K562 (cell line): Measurements from ENCODE around the gene ZNF554. TPM values are rescaled to one million over a fixed set of nuclear protein-coding genes. Genes with fewer than 3 reads are reported as not detected.

Experiments used
- CBX8 ChIP-seq: fragments of 200-600 bp; sonication (generic); IDR thresholded peaks from 2 replicates; pipeline ENCODE4 v1.6.1; 2012; ENCODE audit warnings: borderline replicate concordance, mixed run types, low read depth, mild to moderate bottlenecking, moderate library complexity, mixed read lengths, low read length, control low read depth, inconsistent platforms; ENCODE audit not compliant: poor library complexity, severe bottlenecking; ENCODE audit errors: extremely low read depth
- CSDE1 ChIP-seq, 2 experiments: fragments of 450-650 bp; IDR thresholded peaks; 2 replicates each; pipeline ENCODE4 v1.6.1; 2016; ENCODE audit warnings: mild to moderate bottlenecking in 1 of 2
- DDX20 ChIP-seq: fragments of 450-650 bp; IDR thresholded peaks from 2 replicates; pipeline ENCODE4 v1.6.1; 2016; ENCODE audit warnings: missing genetic modification characterization, low read depth, mild to moderate bottlenecking, missing compliant biosample characterization, moderate library complexity
- GATA2 ChIP-seq: sonication (generic); formaldehyde crosslinking; IDR thresholded peaks from 2 replicates; pipeline ENCODE4 v1.4.0; 2020; ENCODE audit warnings: mild to moderate bottlenecking, missing genetic modification reagents
- JUND ChIP-seq, 2 experiments: IDR thresholded peaks; 2 replicates in 1 of 2; 3 replicates in 1 of 2; pipeline ENCODE4 v1.6.1; 2011; ENCODE audit warnings: borderline replicate concordance in 2 of 2, low read depth in 2 of 2, low read length in 2 of 2, improper control_type of control experiment in 1 of 2, missing biosample characterization in 1 of 2, missing genetic modification characterization in 1 of 2, missing genetic modification reagents in 1 of 2
- MAFG ChIP-seq: fragments of 450-650 bp; conservative IDR thresholded peaks from 2 replicates; pipeline ENCODE4 v1.6.1; 2016; ENCODE audit warnings: missing genetic modification characterization, missing compliant biosample characterization
- NCOR1 ChIP-seq: fragments of 450-650 bp; IDR thresholded peaks from 2 replicates; pipeline ENCODE4 v1.6.1; 2016; ENCODE audit warnings: mild to moderate bottlenecking, moderate library complexity
- NR2C2 ChIP-seq, 2 experiments: fragments of 200-800 bp in 1 of 2; sonication (Bioruptor generic) in 1 of 2; sonication (generic) in 1 of 2; formaldehyde crosslinking in 1 of 2; IDR thresholded peaks; 2 replicates each; pipeline versions ENCODE4 v1.6.1 to v1.8.0; 2016 to 2022; ENCODE audit warnings: mild to moderate bottlenecking in 1 of 2, missing compliant biosample characterization in 1 of 2, missing genetic modification characterization in 1 of 2, missing genetic modification reagents in 1 of 2
- SMARCC2 ChIP-seq: fragments of 450-650 bp; IDR thresholded peaks from 2 replicates; pipeline ENCODE4 v1.6.1; 2017; ENCODE audit warnings: antibody characterized with exemption, moderate library complexity, mild to moderate bottlenecking, low read depth
- ZNF589 ChIP-seq: fragments of 200-800 bp; sonication (Bioruptor generic); IDR thresholded peaks from 2 replicates; pipeline ENCODE4 v1.6.1; 2016; ENCODE audit warnings: low read depth, missing genetic modification characterization, missing compliant biosample characterization
- ZNF699 ChIP-seq: fragments of 250-450 bp; sonication (Bioruptor Pico); IDR thresholded peaks from 2 replicates; pipeline ENCODE4 v1.8.0; 2021; ENCODE audit warnings: mild to moderate bottlenecking, moderate library complexity; ENCODE audit not compliant: insufficient replicate concordance
- polyA plus RNA-seq, 8 experiments: library from polyadenylated mRNA; depleted of rRNA in 4 of 8; stranded (reverse) in 5 of 8; unstranded in 3 of 8; fragments of >200 nt; fragmentation: Nextera tagmentation in 2 of 8; fragmentation: Illumina TruSeq in 1 of 8; extraction: Ambion mirVana in 2 of 8; extraction: Trizol in 1 of 8; gene quantifications; 2 replicates each; pipeline versions ENCODE4 v1.2.1 to v1.2.3, GENCODE V29; 2011 to 2014; ENCODE audit warnings: inconsistent platforms in 1 of 8, missing spikeins in 1 of 8
- total RNA-seq, 7 experiments: library from RNA; depleted of rRNA in 6 of 7; stranded (reverse); fragments of >200 nt in 6 of 7; fragmentation: Illumina TruSeq in 2 of 7; extraction: Trizol in 2 of 7; gene quantifications; 2 replicates each; pipeline versions ENCODE4 v1.2.1 to v1.2.3, GENCODE V29; 2011 to 2021; ENCODE audit warnings: low replicate concordance in 1 of 7
- TF ChIP-seq, protein P1 (sequence below): sonication (generic); formaldehyde crosslinking; IDR thresholded peaks from 2 replicates; pipeline ENCODE4 v1.8.0; 2022; ENCODE audit warnings: missing genetic modification reagents, mild to moderate bottlenecking, borderline replicate concordance
- TF ChIP-seq, protein P2 (sequence below): fragments of 250-450 bp; sonication (Bioruptor Pico); IDR thresholded peaks from 2 replicates; pipeline ENCODE4 v1.8.0; 2022; ENCODE audit warnings: moderate library complexity, mild to moderate bottlenecking, inconsistent platforms
- TF ChIP-seq, protein P3 (sequence below): fragments of 450-650 bp; IDR thresholded peaks from 2 replicates; pipeline ENCODE4 v1.6.1; 2016; ENCODE audit warnings: borderline replicate concordance
- TF ChIP-seq, protein P4 (sequence below): fragments of 450-650 bp; IDR thresholded peaks from 2 replicates; pipeline ENCODE4 v1.6.1; 2016; ENCODE audit warnings: missing biosample characterization, missing genetic modification characterization

ZNF554 gene
- total and polyA plus RNA-seq, 9 of the 15 experiments (the other 6 are each of a cell fraction or from before 2014, with no cell fraction given) = 0.07 to 1.8 (median 1.1) TPM

DNA sequence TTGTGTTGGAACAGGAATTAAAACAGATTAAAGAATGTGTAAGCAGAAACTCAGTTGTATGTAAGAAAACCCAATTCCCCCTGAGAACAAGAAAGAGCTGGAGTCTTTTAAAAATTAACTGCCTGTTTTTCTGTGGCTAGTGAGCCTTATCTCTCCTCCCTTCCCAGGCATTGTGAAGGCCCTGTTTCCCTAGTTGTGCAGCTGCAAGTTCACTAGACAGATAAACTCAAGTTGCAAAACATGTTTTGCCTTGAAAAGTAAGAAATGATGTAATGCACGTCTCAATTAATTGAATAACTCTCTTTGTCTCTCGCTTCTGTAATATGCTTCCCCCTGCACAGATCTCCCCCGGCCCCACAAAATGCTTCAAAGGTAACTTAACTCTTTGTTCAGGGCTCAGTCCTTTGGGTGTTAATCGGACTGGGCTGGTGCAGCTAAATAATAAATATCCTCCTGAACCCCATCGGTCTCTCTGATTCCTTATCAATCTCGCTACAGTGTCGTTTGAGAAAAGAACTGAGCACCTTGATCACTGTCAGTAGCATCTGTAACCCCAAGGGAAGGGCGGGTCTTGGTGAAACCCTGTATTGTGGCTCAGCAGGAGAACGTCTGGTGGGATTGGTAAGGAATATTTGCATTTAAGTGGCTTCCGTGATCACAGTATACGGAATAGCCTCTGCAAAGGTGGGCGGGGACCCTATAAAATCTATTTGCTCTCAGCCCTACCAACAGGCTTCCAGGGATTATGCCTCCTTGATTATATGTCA, 45.8 kb downstream of the ZNF554 start (continued):
- TF ChIP-seq, protein P1, sequence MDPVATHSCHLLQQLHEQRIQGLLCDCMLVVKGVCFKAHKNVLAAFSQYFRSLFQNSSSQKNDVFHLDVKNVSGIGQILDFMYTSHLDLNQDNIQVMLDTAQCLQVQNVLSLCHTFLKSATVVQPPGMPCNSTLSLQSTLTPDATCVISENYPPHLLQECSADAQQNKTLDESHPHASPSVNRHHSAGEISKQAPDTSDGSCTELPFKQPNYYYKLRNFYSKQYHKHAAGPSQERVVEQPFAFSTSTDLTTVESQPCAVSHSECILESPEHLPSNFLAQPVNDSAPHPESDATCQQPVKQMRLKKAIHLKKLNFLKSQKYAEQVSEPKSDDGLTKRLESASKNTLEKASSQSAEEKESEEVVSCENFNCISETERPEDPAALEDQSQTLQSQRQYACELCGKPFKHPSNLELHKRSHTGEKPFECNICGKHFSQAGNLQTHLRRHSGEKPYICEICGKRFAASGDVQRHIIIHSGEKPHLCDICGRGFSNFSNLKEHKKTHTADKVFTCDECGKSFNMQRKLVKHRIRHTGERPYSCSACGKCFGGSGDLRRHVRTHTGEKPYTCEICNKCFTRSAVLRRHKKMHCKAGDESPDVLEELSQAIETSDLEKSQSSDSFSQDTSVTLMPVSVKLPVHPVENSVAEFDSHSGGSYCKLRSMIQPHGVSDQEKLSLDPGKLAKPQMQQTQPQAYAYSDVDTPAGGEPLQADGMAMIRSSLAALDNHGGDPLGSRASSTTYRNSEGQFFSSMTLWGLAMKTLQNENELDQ = no peak
- TF ChIP-seq, protein P2, sequence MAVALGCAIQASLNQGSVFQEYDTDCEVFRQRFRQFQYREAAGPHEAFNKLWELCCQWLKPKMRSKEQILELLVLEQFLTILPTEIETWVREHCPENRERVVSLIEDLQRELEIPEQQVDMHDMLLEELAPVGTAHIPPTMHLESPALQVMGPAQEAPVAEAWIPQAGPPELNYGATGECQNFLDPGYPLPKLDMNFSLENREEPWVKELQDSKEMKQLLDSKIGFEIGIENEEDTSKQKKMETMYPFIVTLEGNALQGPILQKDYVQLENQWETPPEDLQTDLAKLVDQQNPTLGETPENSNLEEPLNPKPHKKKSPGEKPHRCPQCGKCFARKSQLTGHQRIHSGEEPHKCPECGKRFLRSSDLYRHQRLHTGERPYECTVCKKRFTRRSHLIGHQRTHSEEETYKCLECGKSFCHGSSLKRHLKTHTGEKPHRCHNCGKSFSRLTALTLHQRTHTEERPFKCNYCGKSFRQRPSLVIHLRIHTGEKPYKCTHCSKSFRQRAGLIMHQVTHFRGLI (CRISPR knock-in tag) = no peak
- TF ChIP-seq DDX20 = no peak
- TF ChIP-seq, protein P3, sequence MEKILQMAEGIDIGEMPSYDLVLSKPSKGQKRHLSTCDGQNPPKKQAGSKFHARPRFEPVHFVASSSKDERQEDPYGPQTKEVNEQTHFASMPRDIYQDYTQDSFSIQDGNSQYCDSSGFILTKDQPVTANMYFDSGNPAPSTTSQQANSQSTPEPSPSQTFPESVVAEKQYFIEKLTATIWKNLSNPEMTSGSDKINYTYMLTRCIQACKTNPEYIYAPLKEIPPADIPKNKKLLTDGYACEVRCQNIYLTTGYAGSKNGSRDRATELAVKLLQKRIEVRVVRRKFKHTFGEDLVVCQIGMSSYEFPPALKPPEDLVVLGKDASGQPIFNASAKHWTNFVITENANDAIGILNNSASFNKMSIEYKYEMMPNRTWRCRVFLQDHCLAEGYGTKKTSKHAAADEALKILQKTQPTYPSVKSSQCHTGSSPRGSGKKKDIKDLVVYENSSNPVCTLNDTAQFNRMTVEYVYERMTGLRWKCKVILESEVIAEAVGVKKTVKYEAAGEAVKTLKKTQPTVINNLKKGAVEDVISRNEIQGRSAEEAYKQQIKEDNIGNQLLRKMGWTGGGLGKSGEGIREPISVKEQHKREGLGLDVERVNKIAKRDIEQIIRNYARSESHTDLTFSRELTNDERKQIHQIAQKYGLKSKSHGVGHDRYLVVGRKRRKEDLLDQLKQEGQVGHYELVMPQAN = no peak
- no peak for TF ChIP-seq ZNF589 (CRISPR knock-in tag)
- TF ChIP-seq CSDE1 (IDR thresholded peaks at IDR 0.05) = no peak
- peak; percentile 53; the same call in 1 of the 2 replicates for TF ChIP-seq JUND (IDR thresholded peaks at IDR 0.05; ENCODE audit: borderline replicate concordance, low read depth, low read length)
- peak; percentile 63; the same call in 2 of the 3 replicates for TF ChIP-seq JUND (tag; IDR thresholded peaks at IDR 0.05; ENCODE audit: borderline replicate concordance, low read depth, low read length)
- TF ChIP-seq ZNF699 = no peak
- TF ChIP-seq GATA2 (CRISPR knock-in tag) = peak; percentile 87
- TF ChIP-seq NCOR1 = peak; percentile 86
- TF ChIP-seq CBX8 = no peak
- TF ChIP-seq MAFG (tag) = no peak
- TF ChIP-seq, protein P4, sequence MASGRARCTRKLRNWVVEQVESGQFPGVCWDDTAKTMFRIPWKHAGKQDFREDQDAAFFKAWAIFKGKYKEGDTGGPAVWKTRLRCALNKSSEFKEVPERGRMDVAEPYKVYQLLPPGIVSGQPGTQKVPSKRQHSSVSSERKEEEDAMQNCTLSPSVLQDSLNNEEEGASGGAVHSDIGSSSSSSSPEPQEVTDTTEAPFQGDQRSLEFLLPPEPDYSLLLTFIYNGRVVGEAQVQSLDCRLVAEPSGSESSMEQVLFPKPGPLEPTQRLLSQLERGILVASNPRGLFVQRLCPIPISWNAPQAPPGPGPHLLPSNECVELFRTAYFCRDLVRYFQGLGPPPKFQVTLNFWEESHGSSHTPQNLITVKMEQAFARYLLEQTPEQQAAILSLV (tag) = no peak
- no peak for TF ChIP-seq NR2C2 (CRISPR knock-in tag; IDR thresholded peaks at IDR 0.05)
- TF ChIP-seq NR2C2 (tag; IDR thresholded peaks at IDR 0.05) = no peak
- TF ChIP-seq SMARCC2 = no peak; the same call in 1 of the 2 replicates
